Measurements from ENCODE around the gene TRIM38.

DNA sequence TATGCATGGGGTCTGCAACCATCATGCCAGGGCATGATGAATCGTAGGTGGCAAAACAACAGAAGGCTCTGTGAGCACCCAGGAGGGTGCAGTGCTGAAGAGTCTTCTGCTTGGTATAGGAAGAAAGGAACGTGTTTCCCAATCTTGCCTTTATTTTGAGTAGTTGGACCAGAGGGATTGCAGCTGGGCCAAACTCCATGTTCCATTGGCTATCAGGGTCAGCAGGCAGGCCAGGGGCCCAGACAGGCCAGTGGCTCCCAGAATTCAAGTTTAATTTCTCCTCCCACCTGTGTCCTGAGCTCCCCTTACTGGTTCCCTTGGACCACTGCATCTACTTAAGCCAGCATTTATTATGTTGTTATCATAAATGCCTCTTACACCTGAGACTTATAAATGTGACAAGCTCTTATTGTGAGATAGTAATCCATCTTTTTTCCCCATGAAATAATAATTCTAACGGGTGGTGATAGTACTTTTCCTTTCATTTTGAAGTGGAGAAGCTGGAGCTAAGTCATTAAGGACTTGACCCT lies 918 bp upstream of the TRIM38 start:
- TF ChIP-seq CTCF (IDR thresholded peaks at IDR 0.05) (no peak), POLR2AphosphoS5 (IDR thresholded peaks at IDR 0.05; ENCODE audit: insufficient read depth in 1 of 2, low read depth in 1 of 2) (no peak), POLR2A (IDR thresholded peaks at IDR 0.05) (no peak)
